GM12872 (cell line): ENCODE data around the gene SMLR1.

Experiments
- TF ChIP-seq, protein P1 (sequence below): IDR thresholded peaks from 3 replicates; pipeline ENCODE4 v1.5.1; 2011; ENCODE audit warnings: low read depth, mild to moderate bottlenecking, low read length, moderate library complexity; ENCODE audit not compliant: insufficient read depth

Gene SMLR1

DNA sequence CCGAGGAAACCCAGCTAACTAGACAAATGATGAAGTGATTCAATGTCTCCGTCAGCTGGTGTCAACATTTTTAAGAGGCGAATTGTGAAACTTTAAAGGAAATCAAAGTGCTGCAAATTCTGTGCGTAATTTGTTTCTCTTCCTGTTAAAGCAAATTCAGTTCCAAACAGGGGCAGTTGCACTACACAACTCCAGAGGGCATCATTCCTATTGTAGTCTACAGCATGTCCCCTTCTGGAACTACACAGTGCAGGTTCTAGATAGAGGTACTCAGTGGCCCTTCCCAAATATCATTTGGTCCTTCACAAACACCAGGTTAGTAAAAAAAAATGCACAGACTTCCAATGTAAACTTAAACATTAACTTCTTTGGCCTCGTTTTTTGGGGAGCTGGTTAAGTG is 38.3 kb upstream of the SMLR1 start:
- TF ChIP-seq, protein P1, sequence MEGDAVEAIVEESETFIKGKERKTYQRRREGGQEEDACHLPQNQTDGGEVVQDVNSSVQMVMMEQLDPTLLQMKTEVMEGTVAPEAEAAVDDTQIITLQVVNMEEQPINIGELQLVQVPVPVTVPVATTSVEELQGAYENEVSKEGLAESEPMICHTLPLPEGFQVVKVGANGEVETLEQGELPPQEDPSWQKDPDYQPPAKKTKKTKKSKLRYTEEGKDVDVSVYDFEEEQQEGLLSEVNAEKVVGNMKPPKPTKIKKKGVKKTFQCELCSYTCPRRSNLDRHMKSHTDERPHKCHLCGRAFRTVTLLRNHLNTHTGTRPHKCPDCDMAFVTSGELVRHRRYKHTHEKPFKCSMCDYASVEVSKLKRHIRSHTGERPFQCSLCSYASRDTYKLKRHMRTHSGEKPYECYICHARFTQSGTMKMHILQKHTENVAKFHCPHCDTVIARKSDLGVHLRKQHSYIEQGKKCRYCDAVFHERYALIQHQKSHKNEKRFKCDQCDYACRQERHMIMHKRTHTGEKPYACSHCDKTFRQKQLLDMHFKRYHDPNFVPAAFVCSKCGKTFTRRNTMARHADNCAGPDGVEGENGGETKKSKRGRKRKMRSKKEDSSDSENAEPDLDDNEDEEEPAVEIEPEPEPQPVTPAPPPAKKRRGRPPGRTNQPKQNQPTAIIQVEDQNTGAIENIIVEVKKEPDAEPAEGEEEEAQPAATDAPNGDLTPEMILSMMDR: no peak

DNA sequence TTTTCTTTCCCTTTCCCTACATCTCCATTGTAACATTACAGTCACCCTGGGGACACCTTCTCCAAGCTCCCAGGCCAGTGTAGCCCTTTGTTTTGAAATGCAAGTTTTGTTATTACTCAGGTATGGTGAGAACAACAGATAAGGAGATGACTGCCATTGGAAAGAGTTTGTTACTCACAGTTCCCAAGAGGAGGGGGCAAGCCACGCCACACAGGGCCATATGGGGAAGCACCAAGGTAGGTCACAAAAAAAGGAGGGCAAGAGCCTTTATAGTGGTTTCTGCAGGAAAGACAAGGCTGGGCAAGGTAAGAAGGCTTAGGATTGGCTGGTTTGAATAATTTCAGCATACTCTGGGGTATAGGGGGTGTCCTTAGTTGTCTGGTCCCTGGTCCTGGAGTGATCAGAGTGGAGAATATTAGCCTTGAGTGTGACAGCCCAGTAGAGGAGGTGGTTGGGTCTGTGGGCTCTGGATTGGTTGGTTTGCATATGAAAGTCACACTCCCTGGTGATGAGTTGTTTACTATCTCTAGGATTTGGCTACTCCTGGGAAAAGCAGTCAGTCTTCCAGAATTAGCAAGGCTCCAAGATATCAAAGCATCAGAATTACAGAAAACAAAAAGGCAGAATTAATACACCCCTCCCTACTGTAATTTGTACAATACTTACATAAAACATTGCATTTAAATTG is 33.1 kb upstream of the SMLR1 start:
- TF ChIP-seq, protein P1: no peak

DNA sequence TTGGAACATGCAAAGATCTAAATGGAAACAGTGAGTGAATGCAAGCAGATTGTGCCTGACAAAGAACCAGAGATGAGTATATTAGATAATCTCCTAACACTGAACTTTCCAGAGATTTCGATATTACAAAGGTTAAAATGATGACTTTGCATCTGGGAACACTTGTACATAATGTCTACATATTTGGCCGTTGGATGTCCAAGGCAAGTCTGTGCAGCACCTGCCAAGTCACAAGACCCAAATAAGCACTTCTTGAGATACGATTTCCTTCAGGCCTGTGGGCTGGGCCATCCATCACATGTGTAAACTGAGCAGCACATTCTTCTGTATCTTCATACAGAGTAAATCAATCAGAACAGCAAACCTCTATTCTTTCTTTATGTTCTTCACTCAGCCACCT is 32.5 kb upstream of the SMLR1 start:
- TF ChIP-seq, protein P1: no peak

DNA sequence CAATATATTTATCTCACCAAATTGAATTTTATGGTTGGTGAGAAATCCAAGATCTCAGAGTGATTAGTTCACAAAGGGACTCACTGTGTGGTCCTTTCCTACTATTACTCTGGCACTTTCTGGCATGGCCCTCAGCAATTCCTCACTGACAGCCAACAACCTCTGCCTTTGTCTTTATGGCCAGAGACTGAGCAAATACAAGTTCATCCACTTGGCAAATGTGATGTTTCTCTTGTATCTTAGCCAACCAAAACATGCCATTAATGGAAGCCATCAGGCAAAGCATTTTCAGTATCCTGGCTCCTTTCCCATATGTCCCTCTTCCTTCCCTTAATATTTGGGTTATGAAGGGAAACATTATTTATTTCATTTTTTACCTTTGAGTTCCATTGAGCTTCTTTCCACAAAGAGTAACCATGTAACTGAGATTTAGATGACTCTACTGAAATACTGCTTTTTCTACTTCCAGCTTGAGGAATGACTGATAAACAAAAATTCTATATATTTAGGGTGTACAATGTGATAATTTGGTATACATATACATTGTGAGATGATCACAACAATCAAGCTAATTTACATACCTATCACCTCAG is 30.8 kb upstream of the SMLR1 start:
- TF ChIP-seq, protein P1: no peak

DNA sequence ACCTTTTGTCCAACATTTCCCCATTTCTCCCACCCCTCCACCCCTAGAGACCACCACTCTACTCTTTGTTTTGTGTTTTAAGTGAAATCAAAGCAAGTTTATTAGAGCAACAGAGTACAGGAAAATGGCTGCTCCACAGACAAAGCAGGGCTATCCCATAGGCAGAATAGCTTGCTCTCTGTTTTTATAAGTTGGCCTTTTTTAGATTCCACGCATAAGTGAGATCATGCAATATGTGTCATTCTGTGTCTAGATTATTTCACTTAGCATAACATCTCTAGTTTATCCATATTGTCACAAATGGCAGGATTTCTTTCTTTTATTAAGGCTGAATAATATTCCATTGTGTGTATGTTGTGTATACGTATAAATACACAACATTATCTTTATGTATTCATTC is 30.1 kb upstream of the SMLR1 start:
- TF ChIP-seq, protein P1: no peak

DNA sequence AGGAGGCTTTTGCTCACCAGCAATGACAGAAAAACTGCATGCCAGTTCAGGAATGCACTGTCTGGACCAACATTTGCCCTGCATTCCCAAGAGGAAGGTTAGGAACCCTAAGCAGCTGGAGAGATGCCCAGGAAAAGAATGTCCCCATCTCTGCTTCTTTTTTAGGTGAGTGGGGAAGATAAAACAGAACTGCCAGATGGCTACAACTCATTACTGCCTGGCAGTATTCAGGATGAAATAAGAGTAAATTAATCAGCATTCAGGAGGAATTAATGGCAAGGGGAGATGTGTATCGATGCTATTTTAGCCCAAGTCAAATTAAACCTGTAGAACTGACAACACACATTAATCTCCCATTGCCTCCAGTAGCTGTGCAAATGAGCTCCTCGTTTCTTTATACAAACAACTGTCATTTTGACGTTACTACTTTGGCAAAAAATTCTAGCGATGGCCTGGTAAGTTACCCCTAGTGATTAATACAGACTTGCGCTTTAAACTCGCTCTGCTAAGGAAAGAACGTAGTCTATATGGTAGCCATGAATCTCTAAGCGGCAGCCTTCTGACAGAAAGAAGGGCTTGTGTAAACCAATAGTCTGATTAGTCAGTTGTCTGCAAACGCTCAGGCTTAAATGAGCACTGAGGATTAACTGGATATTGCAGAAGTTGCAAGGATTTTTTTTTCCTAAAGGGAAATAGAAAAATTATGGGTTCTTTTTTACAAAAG is 16.7 kb upstream of the SMLR1 start:
- TF ChIP-seq, protein P1: no peak

DNA sequence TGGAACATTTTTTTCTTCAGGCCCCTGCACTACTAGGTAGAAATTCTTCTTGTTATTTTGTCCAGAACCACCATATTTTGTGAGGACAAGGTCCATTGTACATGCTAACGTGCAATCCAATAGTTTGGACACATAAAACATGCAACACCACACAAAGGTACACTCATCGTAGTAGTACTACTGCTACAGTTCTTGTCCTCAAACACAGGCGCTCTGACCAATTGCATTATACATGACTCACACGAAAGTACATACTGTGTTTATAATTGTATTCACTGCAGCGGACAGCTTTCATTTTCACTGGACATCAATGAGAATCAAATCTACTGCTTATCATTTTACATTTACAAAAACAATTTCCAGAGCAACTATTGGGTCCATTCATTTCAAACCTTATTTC is 15.3 kb upstream of the SMLR1 start:
- TF ChIP-seq, protein P1: no peak
